ENCODE data around the gene P3H2.
"Not testable (repeated sequence)": the region's sequence is repeated elsewhere in the genome, so short reads cannot be mapped to it uniquely, and the experiment has no call there.

GRCh38 chr3:189961086-189961485, 159.6 kb downstream of the P3H2 start:
- not testable (repeated sequence) for TF ChIP-seq CTCF, POLR2A (IDR thresholded peaks at IDR 0.05)

Measured in thyroid gland (tissue), 4 donors.